ENCODE data around the gene RIC1. TPM values are rescaled to one million over a fixed set of nuclear protein-coding genes. Genes with fewer than 3 reads are reported as not detected.

The RIC1 gene
- total RNA-seq, 1 experiment from 2014 or later: 18.6 TPM

DNA sequence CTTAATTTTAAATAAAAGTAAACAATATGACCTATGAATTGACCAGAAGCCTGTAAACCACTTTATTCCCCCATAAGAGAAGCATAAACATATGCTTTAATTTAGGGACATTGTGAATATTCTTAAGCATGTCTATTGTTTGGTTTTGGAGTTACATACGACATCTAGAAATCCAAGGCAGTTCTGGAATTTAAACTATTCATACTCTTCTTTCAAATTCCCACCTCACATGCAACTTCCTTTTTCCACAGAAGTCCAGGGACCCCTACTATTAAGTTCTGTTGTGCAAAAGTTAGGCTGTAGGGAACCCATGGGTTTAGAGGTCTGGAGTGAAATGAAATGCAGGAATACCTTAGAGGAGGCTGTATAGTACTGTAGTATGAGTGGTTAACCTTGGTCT lies 2.1 kb downstream of the RIC1 start:
- H3K4me1 Mint-ChIP-seq (ENCODE audit: low read depth, unreplicated experiment): peaks cover 33% of the 10 kb centered on the region
- intact Hi-C loops (cut with micrococcal nuclease; ENCODE audit: unreplicated experiment): loop anchor here (5.0 kb wide), 1 partner anchor 41 kb away; no protein-coding TSS in a partner anchor
- peaks cover 25% of the 10 kb centered on the region for H3K36me3 Mint-ChIP-seq (ENCODE audit: insufficient read depth, unreplicated experiment)
- Histone ChIP-seq H3K36me3 (ENCODE audit: control insufficient read depth, insufficient read depth, low read length) (no peaks in the 10 kb centered on the region), H3K27me3 (replicated peaks; ENCODE audit: control insufficient read depth, insufficient read depth, low read length) (no peaks in the 10 kb centered on the region), H3K4me1 (peaks cover 38% of the 10 kb centered on the region), H3K4me3 (ENCODE audit: low read depth, low read length) (no peak overlapping the region), H3K9me3 (0 out of 2 replicates have a peak, but pooled peaks cover 6% of the 10 kb centered on the region)
- TF ChIP-seq CTCF (IDR thresholded peaks at IDR 0.05; ENCODE audit: insufficient read depth in 1 of 2, low read depth in 1 of 2, low read length in 1 of 2, severe bottlenecking in 1 of 2, unreplicated experiment in 1 of 2): no peak
- ChIA-PET CTCF (no interaction called here), POLR2A (no interaction called here)
- no peaks in the 10 kb centered on the region for H3K9me3 Mint-ChIP-seq (ENCODE audit: unreplicated experiment)
- H3K4me3 Mint-ChIP-seq (ENCODE audit: unreplicated experiment): peak overlapping the region; percentile 42
- H3K27me3 Mint-ChIP-seq (ENCODE audit: insufficient read depth, unreplicated experiment): no peaks in the 10 kb centered on the region
- DNase-seq: no peak
- no TSS peak for BruUV-seq (replicated peaks)
- no peak overlapping the region for H3K27ac Mint-ChIP-seq (ENCODE audit: unreplicated experiment)

- Mint-ChIP-seq H3K27ac (ENCODE audit: unreplicated experiment) (peak overlapping the region; percentile 13), H3K9me3 (ENCODE audit: unreplicated experiment) (peaks cover 4% of the 10 kb centered on the region), H3K4me3 (ENCODE audit: unreplicated experiment) (no peak overlapping the region), H3K27me3 (ENCODE audit: insufficient read depth, unreplicated experiment) (no peaks in the 10 kb centered on the region), H3K4me1 (ENCODE audit: low read depth, unreplicated experiment) (peaks cover 33% of the 10 kb centered on the region), H3K36me3 (ENCODE audit: insufficient read depth, unreplicated experiment) (peaks cover 29% of the 10 kb centered on the region)
- no TSS peak for BruUV-seq (replicated peaks)
- TF ChIP-seq CTCF (IDR thresholded peaks at IDR 0.05; ENCODE audit: insufficient read depth in 1 of 2, low read depth in 1 of 2, low read length in 1 of 2, severe bottlenecking in 1 of 2, unreplicated experiment in 1 of 2): no peak
- ChIA-PET CTCF (no interaction called here), POLR2A (no interaction called here)
- Histone ChIP-seq H3K36me3 (ENCODE audit: control insufficient read depth, insufficient read depth, low read length) (no peaks in the 10 kb centered on the region), H3K9me3 (0 out of 2 replicates have a peak, but pooled peaks cover 6% of the 10 kb centered on the region), H3K4me1 (peaks cover 38% of the 10 kb centered on the region), H3K27me3 (replicated peaks; ENCODE audit: control insufficient read depth, insufficient read depth, low read length) (no peaks in the 10 kb centered on the region), H3K4me3 (ENCODE audit: low read depth, low read length) (no peak overlapping the region)
- intact Hi-C loops (cut with micrococcal nuclease; ENCODE audit: unreplicated experiment): loop anchor here (5.0 kb wide), 1 partner anchor 40 kb away; no protein-coding TSS in a partner anchor
- DNase-seq: no peak
These were observed 3.6 kb downstream of the RIC1 start for GRCh38 chr9:5632540-5632939.

- Histone ChIP-seq H3K27me3 (replicated peaks; ENCODE audit: control insufficient read depth, insufficient read depth, low read length) (no peaks in the 10 kb centered on the region), H3K4me1 (peaks cover 33% of the 10 kb centered on the region), H3K36me3 (ENCODE audit: control insufficient read depth, insufficient read depth, low read length) (no peaks in the 10 kb centered on the region), H3K4me3 (ENCODE audit: low read depth, low read length) (no peak overlapping the region), H3K9me3 (0 out of 2 replicates have a peak, but pooled peaks cover 6% of the 10 kb centered on the region)
- Mint-ChIP-seq H3K36me3 (ENCODE audit: insufficient read depth, unreplicated experiment) (peaks cover 29% of the 10 kb centered on the region), H3K27ac (ENCODE audit: unreplicated experiment) (peak overlapping the region; percentile 13), H3K4me1 (ENCODE audit: low read depth, unreplicated experiment) (peaks cover 33% of the 10 kb centered on the region), H3K9me3 (ENCODE audit: unreplicated experiment) (peaks cover 9% of the 10 kb centered on the region), H3K27me3 (ENCODE audit: insufficient read depth, unreplicated experiment) (no peaks in the 10 kb centered on the region), H3K4me3 (ENCODE audit: unreplicated experiment) (peak overlapping the region; percentile 38)
- POLR2A ChIA-PET: interaction anchor here (0.6 kb wide), 1 partner anchor 18 kb away, joined by 4 read pairs; no protein-coding TSS in a partner anchor
- intact Hi-C loops (cut with micrococcal nuclease; ENCODE audit: unreplicated experiment): loop anchor here (5.0 kb wide), 1 partner anchor 39 kb away; no protein-coding TSS in a partner anchor
- BruUV-seq (replicated peaks): no TSS peak
- CTCF ChIA-PET: no interaction called here
- no peak for TF ChIP-seq CTCF (IDR thresholded peaks at IDR 0.05; ENCODE audit: insufficient read depth in 1 of 2, low read depth in 1 of 2, low read length in 1 of 2, severe bottlenecking in 1 of 2, unreplicated experiment in 1 of 2)
- peak in 1 of 2 experiments; percentile 24 for DNase-seq
These were observed 4.3 kb downstream of the RIC1 start for GRCh38 chr9:5633243-5633642.

Data from Caco-2 (cell line).